ENCODE data around the gene SPARCL1.
"Not testable (repeated sequence)": the region's sequence is repeated elsewhere in the genome, so short reads cannot be mapped to it uniquely, and the experiment has no call there.

Gene SPARCL1

DNA sequence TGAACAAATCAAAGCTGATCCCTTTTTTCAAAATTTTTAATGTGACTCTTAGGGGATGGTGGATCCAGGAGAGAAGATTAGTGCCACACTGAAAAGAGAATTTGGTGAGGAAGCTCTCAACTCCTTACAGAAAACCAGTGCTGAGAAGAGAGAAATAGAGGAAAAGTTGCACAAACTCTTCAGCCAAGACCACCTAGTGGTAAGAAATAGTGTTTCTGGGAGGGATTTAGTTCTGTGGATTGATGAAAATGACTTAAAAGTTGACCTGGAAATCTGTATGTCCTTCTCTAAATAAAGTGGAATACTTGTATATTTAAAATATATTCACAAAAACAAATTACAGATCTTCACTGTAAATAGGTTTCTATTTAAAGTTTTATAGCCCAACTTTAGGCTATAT, 77.6 kb downstream of the SPARCL1 start:
- DNase-seq (ENCODE audit: low read depth in 2 of 2, low spot score in 1 of 2) = no peak

GRCh38 chr4:87446375-87446774, 82.8 kb downstream of the SPARCL1 start:
- DNase-seq (ENCODE audit: low read depth in 2 of 2, low spot score in 1 of 2) = not testable (repeated sequence)

DNA sequence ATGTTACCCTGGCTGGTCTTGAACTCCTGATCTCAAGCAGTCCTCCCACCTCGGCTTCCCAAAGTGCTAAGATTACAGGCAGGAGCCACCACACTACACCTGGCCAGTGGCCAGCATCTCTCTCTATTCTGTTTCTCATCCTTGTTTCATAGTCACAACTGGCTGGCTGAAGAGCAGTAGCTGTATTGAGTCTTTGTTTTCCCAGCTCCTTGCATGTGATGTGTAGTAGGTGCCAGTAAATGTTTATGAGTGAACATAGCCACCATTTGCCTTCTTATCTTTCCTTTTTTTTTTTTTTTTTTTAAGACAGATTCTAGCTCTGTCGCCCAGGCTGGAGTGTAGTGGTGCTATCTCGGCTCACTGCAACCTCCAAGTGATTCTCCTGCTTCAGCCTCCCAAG, 83.2 kb downstream of the SPARCL1 start:
- DNase-seq (ENCODE audit: low read depth in 2 of 2, low spot score in 1 of 2) = no peak

DNA sequence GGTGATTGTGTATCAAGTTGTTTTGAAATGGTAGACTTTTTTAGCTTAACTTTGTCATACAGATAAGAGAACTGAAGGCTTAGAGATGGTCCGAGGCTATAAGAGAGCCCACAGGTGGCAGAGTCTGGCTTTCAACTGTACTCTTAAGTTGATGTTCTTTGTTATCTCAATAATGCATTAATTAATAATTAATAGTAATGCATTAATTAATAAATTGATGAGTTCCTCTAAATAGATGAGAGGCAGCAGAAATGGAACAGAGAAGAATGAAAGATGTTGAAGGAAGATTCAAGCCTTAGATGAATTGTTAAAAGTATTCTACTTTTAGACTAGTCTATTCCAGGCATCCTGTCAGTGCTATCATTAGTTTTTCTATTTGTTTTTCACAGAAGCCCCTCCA, 84.4 kb downstream of the SPARCL1 start:
- no peak for DNase-seq (ENCODE audit: low read depth in 2 of 2, low spot score in 1 of 2)

- DNase-seq (ENCODE audit: low read depth in 2 of 2, low spot score in 1 of 2) = no peak
Observed at GRCh38 chr4:87442889-87443288, 86.3 kb downstream of the SPARCL1 start.

- no peak for DNase-seq (ENCODE audit: low read depth in 2 of 2, low spot score in 1 of 2)
Observed at GRCh38 chr4:87433342-87433741, 95.8 kb downstream of the SPARCL1 start.

GRCh38 chr4:87430038-87430437, 99.1 kb downstream of the SPARCL1 start:
- no peak for DNase-seq (ENCODE audit: low read depth in 2 of 2, low spot score in 1 of 2)

GRCh38 chr4:87428979-87429378, 100.2 kb downstream of the SPARCL1 start:
- DNase-seq (ENCODE audit: low read depth in 2 of 2, low spot score in 1 of 2) = no peak

DNA sequence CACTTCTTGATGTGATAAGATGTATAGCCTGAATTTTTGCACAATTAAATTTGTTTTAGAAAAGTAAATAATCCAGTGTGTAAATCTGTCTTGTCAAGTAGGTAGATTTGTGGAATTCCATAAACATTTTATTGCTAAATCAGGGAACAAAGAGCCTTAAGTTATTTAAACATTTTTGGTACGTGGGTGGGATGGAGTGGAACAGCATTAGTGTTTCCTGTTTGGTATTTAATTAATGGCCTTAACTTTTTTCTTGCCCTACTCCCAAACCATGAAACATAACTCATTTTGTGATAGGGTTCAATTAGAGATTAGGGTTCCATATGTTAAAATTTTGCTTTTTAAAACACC, 101.7 kb downstream of the SPARCL1 start:
- no peak for DNase-seq (ENCODE audit: low read depth in 2 of 2, low spot score in 1 of 2)

- no peak for DNase-seq (ENCODE audit: low read depth in 2 of 2, low spot score in 1 of 2)
Observed at GRCh38 chr4:87426865-87427517, 102.2 kb downstream of the SPARCL1 start.

DNA sequence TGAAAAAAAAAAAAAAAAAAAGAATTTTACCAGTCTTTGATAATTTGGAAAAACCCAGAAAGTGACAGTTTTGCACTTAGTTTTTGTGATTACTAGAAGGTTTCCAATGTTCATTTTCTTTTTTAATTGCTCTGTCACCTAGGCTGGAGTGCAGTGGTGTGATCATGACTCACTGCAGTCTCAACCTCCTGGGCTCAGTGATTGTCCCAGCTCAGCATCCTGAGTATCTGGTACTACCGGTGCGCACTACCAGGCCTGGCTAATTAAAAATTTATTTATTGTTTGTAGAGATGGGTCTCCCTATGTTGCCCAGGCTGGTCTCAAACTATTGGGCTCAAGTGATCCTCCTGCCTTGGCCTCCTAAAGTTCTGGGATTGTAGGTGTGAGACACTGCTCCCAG, 103.5 kb downstream of the SPARCL1 start:
- no peak for DNase-seq (ENCODE audit: low read depth in 2 of 2, low spot score in 1 of 2)

DNA sequence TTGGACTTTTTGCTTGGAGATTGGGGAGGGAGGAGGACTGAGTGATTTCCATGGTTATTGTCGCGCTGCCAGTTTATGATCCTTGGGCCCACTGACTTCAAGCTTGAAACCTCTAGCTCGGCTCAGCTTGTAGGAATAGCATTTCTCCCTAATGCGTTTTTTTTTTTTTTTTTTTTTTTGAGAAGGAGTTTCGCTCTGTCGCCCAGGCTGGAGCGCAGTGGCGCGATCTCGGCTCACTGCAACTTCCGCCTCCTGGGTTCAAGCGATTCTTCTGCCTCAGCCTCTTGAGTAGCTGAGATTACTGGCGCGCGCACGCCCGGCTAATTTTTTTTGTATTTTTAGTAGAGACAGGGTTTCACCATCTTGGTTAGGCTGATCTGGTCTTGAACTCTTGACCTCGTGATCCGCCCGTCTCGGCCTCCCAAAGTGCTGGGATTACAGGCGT, 105.1 kb downstream of the SPARCL1 start:
- DNase-seq (ENCODE audit: low read depth in 2 of 2, low spot score in 1 of 2) = not testable (repeated sequence)
